Neural cell (in vitro differentiated cells): ENCODE results near the gene LEPR.

Experiments
- EP300 ChIP-seq: fragments of 450-650 bp; conservative IDR thresholded peaks from 2 replicates; pipeline ENCODE4 v1.6.1; 2014; ENCODE audit warnings: antibody characterized with exemption, mild to moderate bottlenecking, moderate library complexity; ENCODE audit not compliant: poor library complexity, severe bottlenecking
- EZH2 ChIP-seq: fragments of 200-600, 300-800 bp; shearing (Covaris generic), sonication (generic); IDR thresholded peaks from 2 replicates; pipeline ENCODE4 v1.6.1; 2014; ENCODE audit warnings: antibody characterized with exemption, low read length, borderline replicate concordance, mild to moderate bottlenecking; ENCODE audit not compliant: insufficient read depth, poor library complexity, severe bottlenecking
- POLR2AphosphoS5 ChIP-seq: IDR thresholded peaks from 2 replicates; pipeline ENCODE4 v1.6.1; 2012
- SMC3 ChIP-seq: fragments of 450-650 bp; conservative IDR thresholded peaks from 2 replicates; pipeline ENCODE4 v1.6.1; 2014; ENCODE audit warnings: antibody characterized with exemption, mild to moderate bottlenecking, moderate library complexity; ENCODE audit not compliant: poor library complexity
- TAF1 ChIP-seq: IDR thresholded peaks from 2 replicates; pipeline ENCODE4 v1.6.1; 2012; ENCODE audit warnings: low read depth
- TF ChIP-seq, protein P1 (sequence below): fragments of 450-650 bp; IDR thresholded peaks from 2 replicates; pipeline ENCODE4 v1.5.1; 2014; ENCODE audit warnings: antibody characterized with exemption, mild to moderate bottlenecking, moderate library complexity; ENCODE audit not compliant: poor library complexity, severe bottlenecking
- TF ChIP-seq, protein P2 (sequence below): IDR thresholded peaks from 2 replicates; pipeline ENCODE4 v1.6.1; 2012; ENCODE audit warnings: borderline replicate concordance

DNA sequence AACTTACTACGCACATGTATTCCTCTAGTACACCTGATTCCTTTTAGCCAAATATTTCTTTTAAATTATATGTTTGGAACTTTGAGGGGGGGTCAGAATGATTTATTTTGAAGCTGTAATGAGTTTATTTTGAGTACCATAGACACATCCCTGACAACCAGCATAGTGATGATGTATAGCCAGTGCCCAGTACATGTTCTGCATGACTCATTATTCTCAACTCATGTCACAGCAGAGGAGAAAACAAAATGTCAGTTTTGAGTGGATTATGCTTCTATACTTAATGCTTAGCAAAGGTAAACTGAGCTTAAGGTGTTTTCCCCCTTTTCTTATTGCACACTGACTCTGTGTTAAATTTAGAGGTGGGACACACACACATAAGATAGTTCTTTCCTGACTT is 22.4 kb upstream of the LEPR start:
- TF ChIP-seq EZH2 (no peak), SMC3 (no peak), EP300 (no peak), POLR2AphosphoS5 (no peak), TAF1 (no peak)
- TF ChIP-seq, protein P1, sequence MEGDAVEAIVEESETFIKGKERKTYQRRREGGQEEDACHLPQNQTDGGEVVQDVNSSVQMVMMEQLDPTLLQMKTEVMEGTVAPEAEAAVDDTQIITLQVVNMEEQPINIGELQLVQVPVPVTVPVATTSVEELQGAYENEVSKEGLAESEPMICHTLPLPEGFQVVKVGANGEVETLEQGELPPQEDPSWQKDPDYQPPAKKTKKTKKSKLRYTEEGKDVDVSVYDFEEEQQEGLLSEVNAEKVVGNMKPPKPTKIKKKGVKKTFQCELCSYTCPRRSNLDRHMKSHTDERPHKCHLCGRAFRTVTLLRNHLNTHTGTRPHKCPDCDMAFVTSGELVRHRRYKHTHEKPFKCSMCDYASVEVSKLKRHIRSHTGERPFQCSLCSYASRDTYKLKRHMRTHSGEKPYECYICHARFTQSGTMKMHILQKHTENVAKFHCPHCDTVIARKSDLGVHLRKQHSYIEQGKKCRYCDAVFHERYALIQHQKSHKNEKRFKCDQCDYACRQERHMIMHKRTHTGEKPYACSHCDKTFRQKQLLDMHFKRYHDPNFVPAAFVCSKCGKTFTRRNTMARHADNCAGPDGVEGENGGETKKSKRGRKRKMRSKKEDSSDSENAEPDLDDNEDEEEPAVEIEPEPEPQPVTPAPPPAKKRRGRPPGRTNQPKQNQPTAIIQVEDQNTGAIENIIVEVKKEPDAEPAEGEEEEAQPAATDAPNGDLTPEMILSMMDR, result no peak
- TF ChIP-seq, protein P2, sequence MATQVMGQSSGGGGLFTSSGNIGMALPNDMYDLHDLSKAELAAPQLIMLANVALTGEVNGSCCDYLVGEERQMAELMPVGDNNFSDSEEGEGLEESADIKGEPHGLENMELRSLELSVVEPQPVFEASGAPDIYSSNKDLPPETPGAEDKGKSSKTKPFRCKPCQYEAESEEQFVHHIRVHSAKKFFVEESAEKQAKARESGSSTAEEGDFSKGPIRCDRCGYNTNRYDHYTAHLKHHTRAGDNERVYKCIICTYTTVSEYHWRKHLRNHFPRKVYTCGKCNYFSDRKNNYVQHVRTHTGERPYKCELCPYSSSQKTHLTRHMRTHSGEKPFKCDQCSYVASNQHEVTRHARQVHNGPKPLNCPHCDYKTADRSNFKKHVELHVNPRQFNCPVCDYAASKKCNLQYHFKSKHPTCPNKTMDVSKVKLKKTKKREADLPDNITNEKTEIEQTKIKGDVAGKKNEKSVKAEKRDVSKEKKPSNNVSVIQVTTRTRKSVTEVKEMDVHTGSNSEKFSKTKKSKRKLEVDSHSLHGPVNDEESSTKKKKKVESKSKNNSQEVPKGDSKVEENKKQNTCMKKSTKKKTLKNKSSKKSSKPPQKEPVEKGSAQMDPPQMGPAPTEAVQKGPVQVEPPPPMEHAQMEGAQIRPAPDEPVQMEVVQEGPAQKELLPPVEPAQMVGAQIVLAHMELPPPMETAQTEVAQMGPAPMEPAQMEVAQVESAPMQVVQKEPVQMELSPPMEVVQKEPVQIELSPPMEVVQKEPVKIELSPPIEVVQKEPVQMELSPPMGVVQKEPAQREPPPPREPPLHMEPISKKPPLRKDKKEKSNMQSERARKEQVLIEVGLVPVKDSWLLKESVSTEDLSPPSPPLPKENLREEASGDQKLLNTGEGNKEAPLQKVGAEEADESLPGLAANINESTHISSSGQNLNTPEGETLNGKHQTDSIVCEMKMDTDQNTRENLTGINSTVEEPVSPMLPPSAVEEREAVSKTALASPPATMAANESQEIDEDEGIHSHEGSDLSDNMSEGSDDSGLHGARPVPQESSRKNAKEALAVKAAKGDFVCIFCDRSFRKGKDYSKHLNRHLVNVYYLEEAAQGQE, result no peak
